Endothelial cell of hepatic sinusoid (primary cell): ENCODE data around the gene LRRC27.
"Not testable (repeated sequence)": the region's sequence is repeated elsewhere in the genome, so short reads cannot be mapped to it uniquely, and the experiment has no call there.

Experiments used
- in situ Hi-C: cut with HindIII; loops from 2 replicates; pipeline ENCODE4 v1.10.0; 2017; ENCODE audit warnings: low sequenced_read_pairs

The LRRC27 gene

DNA sequence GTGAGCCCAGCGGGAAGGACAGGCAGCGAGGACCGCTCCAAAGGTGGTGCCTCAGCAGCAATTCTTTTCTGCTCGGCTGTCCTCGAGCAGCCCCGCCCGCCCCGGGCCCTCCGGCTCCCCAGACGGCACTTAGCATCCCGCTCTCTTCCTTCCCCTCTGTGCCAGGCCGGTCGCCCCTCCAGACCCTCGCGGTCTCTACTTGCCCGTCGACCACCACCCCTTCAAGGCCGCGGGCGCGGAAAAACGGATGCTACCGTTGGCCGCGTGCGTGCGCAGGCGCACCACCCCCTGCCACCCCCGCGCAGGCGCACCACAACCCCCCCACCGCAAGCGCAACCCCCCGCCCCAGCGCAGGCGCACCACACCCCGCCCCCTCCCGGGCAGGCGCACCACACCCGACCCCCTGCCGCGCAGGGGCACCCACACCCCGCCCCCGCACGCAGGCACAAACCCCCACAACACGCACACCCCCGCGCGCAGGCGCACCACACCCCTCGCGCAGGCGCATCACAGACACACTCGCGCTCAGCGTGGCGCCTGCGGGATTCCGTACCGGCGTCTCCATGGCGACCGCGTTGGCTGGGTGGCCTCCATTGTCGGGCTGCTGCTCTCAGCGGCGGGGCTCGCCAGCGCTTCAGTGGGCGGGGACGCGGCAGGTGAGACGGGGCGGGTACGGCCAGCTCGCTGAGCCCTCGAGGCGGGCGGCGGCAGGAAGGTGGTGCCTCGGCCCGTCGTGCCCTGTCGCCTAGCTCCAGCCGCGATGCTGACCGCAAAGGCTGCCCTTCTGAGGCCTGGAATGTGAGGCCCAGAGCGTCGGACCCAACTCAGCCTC lies at the start of gene LRRC27:
Gene LRRC27, plus strand, starts transcription at position 593 of the 832 bp plus-strand sequence. CDS start 1,332 bp downstream, outside the sequence.
- in situ Hi-C loops: no loop called here

DNA sequence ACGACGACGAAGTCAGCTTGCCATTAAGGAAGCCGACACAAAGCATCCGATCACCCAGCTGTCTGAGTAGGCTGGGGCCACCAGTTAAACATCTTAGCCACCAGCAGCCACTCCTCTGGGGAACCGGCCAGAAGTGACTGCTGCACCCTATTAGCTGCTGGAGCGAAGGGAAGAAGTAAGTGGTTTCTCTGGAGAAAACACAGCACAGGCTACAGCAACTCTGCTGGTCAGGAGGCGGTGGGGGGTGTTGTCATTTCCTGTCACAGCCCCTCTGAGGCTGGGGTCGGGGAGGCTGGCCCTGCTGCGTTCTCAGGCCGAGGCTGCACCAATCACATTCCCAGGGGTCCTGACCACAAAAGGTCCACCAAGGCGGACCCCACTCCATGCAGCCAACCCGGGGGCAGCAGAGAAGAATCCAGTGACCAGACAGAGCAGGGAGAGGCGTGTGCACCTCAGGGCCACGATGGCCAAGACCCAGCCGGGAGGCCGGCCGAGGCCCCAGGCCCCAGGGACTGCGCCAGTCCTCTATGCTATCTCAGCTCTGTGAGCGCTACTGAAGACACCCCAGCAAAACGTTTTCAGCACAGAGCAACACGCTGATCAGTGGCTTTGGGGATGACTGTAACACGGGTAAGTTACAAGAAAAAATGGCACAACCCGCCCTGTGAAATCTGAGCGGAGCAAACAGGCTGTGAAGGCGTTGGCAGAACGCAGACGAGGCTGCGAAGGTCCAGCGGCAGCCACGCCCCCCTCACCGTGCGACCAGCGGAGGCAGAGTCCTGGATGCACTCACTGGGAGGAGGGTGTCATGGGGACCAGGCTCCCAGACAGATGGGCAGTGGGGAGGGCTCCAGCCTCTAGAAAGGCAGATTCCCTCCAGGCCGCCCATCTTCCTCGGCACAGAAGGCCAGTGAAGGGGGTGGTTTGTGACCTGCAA lies 49.1 kb upstream of the LRRC27 start:
- in situ Hi-C loops: loop anchor here (10.0 kb wide), 1 partner anchor 48 kb away; no protein-coding TSS in a partner anchor

DNA sequence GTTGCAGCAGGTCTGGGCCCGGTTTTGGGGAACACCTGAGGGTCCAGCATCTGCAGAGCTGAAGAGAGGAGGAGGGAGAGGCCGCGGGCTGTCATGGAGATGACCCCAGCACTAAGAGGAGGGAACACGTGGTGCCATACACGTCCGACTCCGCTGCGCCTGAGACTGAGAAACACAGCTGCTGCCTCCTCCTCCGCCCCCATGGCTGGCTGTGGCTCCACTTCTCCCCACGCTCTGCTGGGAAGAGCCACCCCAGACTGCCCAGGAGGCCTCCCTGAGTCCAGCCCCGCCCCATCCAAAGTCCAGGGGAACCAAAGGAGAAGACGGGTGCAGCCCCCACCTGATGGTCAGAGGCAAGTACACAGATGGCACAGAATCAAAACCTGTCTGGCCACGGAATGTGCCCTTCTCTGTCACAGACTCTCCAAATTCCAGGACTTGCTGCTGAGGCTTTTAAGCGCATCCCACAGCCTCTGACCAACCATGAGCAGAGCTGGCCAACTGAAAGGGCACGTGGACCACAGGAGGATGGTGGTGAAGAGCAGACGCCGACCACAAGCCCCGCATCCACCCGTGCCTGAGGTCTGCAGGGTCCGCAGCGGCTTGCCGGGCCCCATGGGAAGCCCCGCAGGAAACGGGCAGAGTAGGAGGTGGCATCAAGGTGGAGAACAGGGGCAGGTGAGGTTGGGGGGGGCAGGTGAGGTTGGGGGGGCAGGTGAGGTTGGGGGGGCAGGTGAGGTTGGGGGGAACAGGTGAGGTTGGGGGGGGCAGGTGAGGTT lies 48.2 kb upstream of the LRRC27 start:
- in situ Hi-C loops: loop anchor here (10.0 kb wide), 1 partner anchor 49 kb away; no protein-coding TSS in a partner anchor

DNA sequence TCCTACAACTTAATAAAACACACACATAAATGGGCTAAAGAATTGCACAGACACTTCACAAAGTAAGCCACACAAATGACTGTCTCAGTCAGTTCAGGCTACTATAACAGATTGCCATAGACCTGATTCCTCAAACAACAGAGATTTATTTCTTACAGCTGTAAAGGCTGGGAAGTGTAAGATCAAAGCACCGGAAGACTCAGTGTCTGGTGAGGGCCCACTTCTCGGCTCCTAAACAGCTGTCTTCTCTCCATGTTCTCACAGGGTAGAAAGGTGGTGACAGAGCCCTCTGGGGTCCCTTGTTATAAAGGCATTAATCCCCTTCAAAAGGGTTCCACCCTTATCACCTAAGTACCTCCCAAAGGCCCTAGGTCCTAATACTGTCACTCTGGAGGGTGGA lies 42.6 kb upstream of the LRRC27 start:
- in situ Hi-C loops: loop anchor here (10.0 kb wide), 1 partner anchor 55 kb away; no protein-coding TSS in a partner anchor

DNA sequence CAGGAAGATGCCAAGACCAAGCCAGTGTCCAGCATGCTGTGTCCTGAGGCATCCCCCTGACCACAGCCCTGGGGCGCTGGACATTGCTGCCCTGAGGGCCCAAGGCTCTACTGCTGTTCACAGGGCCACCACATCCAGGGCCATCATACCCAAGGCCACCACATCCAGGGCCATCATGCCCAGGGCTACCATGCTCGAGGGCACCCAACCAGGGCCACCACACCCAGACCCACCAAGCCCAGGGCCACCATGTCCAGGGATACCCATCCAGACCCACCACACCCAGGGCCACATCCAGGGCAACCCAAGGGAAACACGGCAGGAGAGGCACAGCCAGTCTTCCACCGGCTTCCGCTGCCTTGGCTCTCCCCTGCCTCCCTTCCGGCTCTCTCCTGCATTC lies 41.4 kb upstream of the LRRC27 start:
- in situ Hi-C loops: no loop called here

GRCh38 chr10:132291826-132292225 lies 40.2 kb upstream of the LRRC27 start:
- in situ Hi-C loops: no loop called here

DNA sequence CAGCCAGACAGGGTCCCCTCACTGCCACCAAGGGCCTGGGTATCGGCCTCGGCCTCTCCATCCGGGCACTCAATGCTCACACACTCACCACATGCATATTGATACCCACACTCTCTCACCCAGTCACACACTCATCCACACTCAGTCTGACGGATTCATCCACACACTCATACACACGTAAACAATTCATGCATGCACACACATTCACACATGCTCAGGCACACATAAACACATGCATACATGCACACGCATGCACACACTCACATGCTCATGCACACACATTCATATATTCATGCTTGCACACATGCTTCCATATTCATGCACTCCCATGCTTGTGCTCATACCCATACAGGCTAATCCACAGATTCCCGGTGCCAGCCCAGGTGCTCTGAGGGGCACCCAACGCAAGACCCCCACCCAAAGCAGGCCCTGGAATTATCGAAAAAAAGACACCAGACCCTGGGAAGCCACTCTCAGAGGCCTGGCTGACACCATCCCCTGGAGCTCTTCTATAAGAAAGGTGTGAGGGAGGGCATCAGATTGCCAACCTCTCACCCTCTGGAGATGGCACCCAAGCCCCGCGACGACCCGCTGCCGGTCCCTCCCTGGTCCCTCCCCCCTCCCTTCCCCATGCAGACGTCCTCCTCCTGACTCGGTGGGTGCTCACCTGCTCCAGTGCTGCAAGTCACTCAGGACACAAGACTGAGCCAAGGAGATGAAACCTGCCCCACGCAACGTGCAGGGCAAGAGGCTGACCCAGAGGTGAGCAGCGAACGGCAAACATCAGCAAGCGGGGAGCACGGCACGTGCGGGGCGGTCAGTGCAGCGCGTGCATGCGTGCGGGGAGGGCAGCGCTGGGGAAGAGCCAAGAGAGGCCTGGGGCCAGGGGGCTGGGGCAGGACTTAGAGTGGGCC lies 39.4 kb upstream of the LRRC27 start:
- in situ Hi-C loops: no loop called here

GRCh38 chr10:132293201-132293812 lies 38.7 kb upstream of the LRRC27 start:
- in situ Hi-C loops: no loop called here

GRCh38 chr10:132293813-132294520 lies 38.0 kb upstream of the LRRC27 start:
- in situ Hi-C loops: no loop called here

- in situ Hi-C loops: no loop called here
Measured at GRCh38 chr10:132294561-132295318, 37.3 kb upstream of the LRRC27 start.

DNA sequence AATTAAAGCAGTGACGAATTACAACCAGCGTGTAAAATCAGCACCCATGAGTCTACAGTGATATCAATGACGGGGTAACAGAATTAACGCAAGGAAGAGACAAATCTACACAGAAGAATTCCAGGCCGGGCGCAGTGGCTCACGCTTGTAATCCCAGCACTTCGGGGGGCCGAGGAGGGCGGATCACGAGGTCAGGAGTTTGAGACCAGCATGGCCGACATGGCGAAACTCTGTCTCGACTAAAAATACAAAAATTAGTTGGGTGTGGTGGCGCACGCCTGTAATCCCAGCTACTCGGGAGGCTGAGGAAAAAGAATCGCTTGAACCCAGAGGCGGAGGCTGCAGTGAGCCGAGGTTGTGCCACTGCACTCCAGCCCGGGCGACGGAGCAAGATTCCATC lies 36.5 kb upstream of the LRRC27 start:
- in situ Hi-C loops: not testable (repeated sequence)

DNA sequence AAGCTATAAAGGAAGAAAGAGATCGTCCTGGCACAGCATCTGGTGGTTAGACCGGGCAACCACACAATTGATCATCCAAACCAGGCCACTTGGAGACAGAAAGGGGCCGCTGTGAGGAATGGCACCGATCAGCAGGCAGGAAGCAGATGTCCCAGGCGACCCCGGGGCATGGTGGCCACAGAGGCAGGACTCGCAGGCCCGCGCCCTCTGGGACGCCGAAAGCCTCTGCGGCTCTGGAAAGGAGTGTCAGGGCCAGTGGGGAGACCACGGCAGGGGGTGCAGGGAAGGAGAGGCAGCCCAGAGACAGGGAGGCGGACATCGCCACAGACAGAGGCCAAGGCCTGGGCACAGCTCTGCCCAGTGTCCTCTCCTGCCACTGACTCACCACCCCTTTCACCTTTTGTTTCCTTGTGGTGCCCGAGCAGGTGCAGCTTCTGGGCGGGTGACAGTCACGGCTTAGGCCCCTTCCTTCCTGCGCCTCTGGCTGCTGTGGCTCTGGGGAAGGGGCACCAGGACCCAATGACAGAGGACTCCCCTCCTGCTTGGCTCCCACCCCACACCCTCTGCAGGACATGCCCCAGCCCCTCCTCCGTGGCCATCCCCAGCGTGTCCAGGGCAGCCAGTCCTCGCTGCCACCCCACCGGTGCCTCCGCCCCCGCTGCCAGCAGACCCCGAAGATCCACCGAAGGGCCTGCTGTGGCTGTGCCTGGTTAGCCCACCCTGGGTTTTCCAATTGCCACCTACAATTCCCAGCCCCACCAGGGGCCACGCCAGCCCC lies 35.1 kb upstream of the LRRC27 start:
- in situ Hi-C loops: no loop called here

- in situ Hi-C loops: no loop called here
Measured at GRCh38 chr10:132297526-132297925, 34.5 kb upstream of the LRRC27 start.

DNA sequence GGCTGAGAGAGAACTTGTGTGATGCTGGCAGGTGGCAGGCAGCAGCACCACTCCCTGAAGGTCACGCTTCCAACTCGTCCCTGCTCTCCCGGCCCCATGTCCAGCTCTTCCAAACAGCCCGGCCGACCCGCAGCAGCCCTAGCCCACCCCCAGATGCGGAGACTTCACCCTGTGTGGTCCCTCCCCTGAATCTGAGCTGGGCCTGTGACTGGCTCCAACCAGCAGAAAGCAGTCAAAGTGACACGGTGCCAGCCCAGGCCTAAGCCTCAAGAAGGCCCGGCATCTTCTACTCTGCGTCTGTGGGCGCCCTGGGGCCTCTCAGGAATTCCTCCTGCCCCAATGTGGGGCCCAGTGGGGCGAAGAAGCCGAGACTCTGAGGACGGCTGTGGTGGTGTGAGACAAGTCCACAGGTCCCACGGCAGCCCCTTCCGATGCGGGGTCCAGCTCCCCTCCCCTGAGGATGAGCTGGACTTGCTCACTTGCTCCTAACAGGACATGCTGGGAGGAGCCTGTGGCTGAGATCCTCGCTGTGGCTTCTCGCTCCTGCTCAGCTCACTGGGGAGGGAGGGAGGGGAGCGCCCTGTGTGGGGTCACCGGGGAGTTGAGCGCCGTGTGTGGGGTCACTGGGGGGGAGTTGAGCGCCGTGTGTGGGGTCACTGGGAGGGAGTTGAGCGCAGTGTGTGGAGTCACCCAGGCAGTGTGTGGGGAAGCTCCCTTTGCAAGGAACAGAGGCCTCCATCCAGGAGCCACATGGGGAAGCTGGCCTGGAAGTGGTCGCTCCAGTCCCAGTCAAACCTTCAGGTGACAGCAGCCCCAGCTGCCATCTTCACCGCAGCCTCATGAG lies 33.7 kb upstream of the LRRC27 start:
- in situ Hi-C loops: no loop called here

DNA sequence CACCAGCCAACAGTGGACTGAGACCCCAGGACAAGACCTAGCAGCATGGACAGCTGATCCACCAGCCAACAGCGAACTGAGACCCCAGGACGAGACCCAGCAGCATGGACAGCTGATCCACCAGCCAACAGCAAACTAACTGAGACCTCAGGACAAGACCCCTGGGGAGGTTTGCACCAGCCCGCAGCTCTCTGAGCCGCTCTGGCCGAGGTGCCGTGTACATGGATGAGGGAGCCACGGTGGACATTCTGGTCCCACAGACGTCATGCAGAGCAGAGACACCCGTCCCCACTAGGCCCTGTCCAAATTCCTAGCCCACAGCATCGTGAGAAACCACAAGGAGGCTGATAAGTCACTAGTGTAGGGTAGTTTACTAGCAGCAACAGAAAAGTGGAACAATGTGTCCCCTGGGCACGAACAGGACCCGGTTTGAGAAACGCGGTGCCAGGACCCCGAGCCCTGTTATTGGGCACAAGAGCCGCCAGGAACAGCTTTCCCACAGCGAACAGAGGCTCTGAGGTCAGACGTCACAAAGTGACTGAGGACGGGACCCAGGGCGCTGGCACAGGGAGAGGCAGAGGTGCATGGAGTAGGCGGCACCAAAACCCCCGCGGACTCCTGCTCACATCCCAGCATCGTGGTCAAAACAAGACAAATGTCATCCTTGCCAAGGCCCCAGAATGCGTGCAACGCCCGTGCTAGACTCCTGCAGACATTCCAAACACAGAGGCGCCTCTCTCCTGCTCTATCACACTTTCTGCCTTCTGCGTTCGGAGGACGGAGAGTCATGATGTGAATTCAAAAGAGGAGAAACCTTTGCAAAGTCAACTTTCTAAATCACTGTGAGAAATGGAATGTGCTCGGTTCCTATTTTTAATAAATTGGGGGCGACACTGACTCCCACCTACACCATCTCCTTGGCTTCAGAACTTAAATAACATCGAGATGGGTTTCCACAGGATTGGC lies 32.3 kb upstream of the LRRC27 start:
- in situ Hi-C loops: no loop called here
